ENCODE measurements around the gene FDXR. TPM values are rescaled to one million over a fixed set of nuclear protein-coding genes. Genes with fewer than 3 reads are reported as not detected.
A peak's percentile ranks its signal among the peaks of the same experiment; 100 is the strongest.

FDXR gene
- total RNA-seq, 1 donor from 2014 or later, result 12.6 TPM

- Histone ChIP-seq H3K4me3 (no peak overlapping the region), H3K36me3 (no peaks in the 10 kb centered on the region), H3K4me1 (peaks cover 14% of the 10 kb centered on the region), H3K27me3 (ENCODE audit: low read depth) (peaks cover 3% of the 10 kb centered on the region), H3K9me3 (no peaks in the 10 kb centered on the region), H3K27ac (no peak overlapping the region)
- no peak for DNase-seq
- TF ChIP-seq CTCF (IDR thresholded peaks at IDR 0.05), result no peak
- no peak for ATAC-seq
- intact Hi-C loops (cut with DNase I), result no loop called here
Observed at GRCh38 chr17:74875977-74876593, 3.3 kb upstream of the FDXR start.

DNA sequence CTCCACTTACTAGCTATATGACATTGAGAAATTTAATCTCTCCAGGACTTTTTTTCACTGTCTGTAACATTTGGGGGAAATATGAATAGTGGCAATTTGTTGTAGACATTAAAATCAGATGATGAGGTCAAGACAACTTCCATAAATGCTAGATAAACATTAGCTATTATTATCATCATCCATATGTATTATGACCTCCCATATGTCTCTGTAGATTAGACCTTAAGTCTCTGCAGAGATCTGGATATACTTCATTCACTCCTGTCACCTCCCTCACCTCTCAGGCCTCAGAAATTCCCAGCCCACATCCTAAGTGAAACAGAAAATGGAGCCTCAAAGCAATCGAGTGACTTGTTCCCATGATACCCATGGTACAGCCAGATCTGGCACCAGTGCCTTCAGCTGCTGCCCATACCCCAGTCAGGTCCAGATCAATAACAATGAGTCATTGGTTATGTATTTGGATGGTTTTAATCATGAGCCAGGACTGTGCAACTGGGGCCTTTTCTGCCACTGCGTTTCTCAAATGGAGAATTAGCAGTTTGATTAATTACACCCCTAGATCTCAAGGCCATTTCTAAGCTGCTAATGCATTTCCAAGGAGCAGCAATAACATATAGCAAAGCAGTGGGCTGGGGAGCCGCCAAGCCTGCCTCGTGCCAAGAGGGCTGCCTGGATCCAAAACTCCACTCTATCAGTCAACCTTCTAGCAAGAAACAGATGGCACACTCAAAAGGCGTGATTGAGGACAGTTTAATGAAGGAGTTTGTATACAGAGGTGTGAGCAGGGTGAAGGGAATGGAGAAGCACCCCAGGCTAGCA is 2.6 kb upstream of the FDXR start:
- no peaks in the 10 kb centered on the region for H3K9me3 ChIP-seq
- DNase-seq (no peak), ATAC-seq (no peak)
- intact Hi-C loops (cut with DNase I), result no loop called here
- no peaks in the 10 kb centered on the region for H3K36me3 ChIP-seq
- no peak for TF ChIP-seq CTCF (IDR thresholded peaks at IDR 0.05)
- peaks cover 14% of the 10 kb centered on the region for H3K4me1 ChIP-seq
- H3K27me3 ChIP-seq (ENCODE audit: low read depth), result peaks cover 3% of the 10 kb centered on the region
- H3K4me3 ChIP-seq, result no peak overlapping the region
- no peak overlapping the region for H3K27ac ChIP-seq

DNA sequence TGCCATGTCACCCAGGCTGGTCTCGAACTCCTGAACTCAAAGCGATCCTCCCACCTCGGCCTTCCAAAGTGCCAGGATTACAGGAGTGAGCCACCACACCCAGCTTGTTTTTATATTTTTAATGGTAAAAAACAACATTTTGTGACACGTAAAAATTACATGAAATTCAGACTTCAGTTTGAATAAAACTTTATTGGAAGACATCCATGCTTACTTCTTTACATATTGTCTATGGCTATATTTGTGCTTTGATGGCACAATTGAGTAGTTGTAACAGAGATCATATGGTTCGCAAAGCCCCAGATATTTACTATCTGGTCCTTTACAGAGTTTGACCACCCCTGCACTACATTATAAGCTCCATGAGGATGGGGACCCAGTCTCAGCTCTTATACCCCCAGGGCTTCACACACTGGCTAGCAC is 1.8 kb upstream of the FDXR start:
- peaks cover 3% of the 10 kb centered on the region for H3K27me3 ChIP-seq (ENCODE audit: low read depth)
- no peak for TF ChIP-seq CTCF (IDR thresholded peaks at IDR 0.05)
- DNase-seq (no peak), ATAC-seq (no peak)
- H3K9me3 ChIP-seq, result no peaks in the 10 kb centered on the region
- no peaks in the 10 kb centered on the region for H3K36me3 ChIP-seq
- peaks cover 14% of the 10 kb centered on the region for H3K4me1 ChIP-seq
- intact Hi-C loops (cut with DNase I), result no loop called here
- H3K4me3 ChIP-seq, result no peak overlapping the region
- H3K27ac ChIP-seq, result no peak overlapping the region

DNA sequence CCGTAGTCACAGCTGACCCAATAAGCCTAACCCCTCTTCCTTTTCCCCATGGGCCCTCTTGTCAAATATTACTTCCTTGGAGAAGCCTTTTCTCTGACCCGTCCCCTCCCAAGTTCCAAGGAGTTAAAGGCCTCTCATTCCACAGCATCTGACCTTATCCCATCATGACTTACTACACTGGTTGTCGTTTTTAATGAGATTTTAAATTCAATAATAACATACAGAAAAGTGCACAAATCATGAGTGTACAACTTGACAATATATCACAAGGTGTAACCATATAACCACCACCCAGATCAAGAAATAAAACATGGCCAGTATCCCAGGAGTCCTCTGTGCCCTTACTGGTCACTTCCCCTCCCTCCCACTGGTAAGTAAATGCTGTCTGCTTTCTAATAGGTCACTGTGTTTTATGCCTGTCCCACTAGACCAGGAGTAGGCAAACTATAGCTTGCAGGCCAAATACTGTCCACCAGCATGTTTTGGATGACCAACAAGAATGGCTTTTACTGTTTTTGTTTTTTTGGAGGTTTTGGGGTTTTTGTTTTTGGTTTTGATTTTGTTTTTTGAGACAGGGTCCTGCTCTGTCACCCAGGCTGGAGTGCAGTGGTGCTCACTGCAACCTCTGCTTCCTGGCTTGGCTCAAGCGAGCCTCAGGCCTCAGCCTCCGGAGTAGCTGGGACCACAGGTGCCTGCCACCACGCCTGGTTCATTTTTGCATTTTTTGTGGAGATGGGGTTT is 1.2 kb upstream of the FDXR start:
- peak overlapping the region; percentile 94 for H3K27ac ChIP-seq
- no peak for ATAC-seq
- TF ChIP-seq CTCF (IDR thresholded peaks at IDR 0.05), result no peak
- H3K9me3 ChIP-seq, result no peaks in the 10 kb centered on the region
- peak overlapping the region; percentile 67 for H3K4me3 ChIP-seq
- DNase-seq, result no peak
- H3K4me1 ChIP-seq, result peaks cover 14% of the 10 kb centered on the region
- no peaks in the 10 kb centered on the region for H3K36me3 ChIP-seq
- peaks cover 3% of the 10 kb centered on the region for H3K27me3 ChIP-seq (ENCODE audit: low read depth)
- intact Hi-C loops (cut with DNase I), result no loop called here

DNA sequence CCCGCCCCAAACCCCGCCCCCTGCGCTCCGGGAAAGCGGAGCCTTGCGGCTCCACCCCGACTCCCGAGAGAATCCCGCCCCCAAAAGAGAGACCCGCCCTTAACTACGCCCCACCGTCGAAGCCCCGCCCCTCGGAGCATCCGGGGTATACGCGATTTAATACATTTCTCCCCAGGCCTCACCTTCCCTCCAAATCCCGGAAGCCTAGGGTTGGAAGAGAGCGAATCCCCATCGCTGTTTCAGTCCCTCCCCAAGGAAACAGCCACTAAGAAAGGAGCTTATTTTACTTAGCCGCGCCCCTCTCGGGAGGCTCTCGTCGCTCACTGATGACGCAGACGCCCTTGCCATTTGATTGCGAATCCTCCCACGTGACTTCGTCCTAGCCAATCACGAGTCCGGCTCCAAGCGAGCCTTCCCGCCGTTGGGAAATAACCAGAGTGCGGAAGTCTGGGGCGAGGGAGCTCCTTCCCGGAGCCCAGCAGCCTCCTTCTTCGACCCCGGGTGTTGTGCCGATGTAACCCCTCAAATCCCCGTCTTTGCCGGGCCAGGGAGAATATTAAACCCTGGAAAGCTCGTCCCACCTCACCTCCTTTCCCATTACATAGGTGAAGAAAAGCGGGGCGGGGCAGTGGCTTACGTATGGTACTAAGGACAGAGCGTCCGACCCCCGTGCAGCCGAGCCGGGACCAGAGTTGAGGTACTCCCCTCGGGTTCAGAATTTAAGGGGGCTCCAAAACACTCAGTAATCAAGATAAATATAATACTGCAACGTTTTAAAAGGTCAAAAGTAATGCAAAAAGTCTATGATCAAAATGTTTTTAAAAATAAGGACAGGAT is 461 bp upstream of the FDXR start:
- H3K27me3 ChIP-seq (ENCODE audit: low read depth), result peaks cover 3% of the 10 kb centered on the region
- ATAC-seq, result peak; percentile 97 to 98
- intact Hi-C loops (cut with DNase I), result no loop called here
- H3K36me3 ChIP-seq, result no peaks in the 10 kb centered on the region
- no peak for TF ChIP-seq CTCF (IDR thresholded peaks at IDR 0.05)
- peak; percentile 99 for DNase-seq
- H3K27ac ChIP-seq, result peak overlapping the region; percentile 94
- no peaks in the 10 kb centered on the region for H3K9me3 ChIP-seq
- H3K4me3 ChIP-seq, result peak overlapping the region; percentile 67
- H3K4me1 ChIP-seq, result peaks cover 14% of the 10 kb centered on the region
